CD14-positive monocyte (primary cell): Measurements from ENCODE around the gene TRAPPC12. TPM values are rescaled to one million over a fixed set of nuclear protein-coding genes. Genes with fewer than 3 reads are reported as not detected.
A peak's percentile ranks its signal among the peaks of the same experiment; 100 is the strongest.

Experiments used
- DNase-seq, 3 donors: peaks; one replicate each; pipeline ENCODE4 v3.0.0-alpha.2; 2011 to 2022
- H2AFZ ChIP-seq: 2 replicates; pipeline ENCODE4 v1.6.0; 2012; ENCODE audit warnings: mild to moderate bottlenecking, low read depth, low read length, inconsistent platforms; ENCODE audit not compliant: insufficient read depth, poor library complexity, severe bottlenecking
- H3K27ac ChIP-seq, 2 donors: 1 replicate in 1 of 2; 2 replicates in 1 of 2; pipeline ENCODE4 v1.5.1; 2012 to 2013; ENCODE audit warnings: low read length in 2 of 2, control low read depth in 1 of 2, inconsistent platforms in 1 of 2, low read depth in 1 of 2, mild to moderate bottlenecking in 1 of 2
- H3K27me3 ChIP-seq, 2 donors: one replicate each; pipeline versions ENCODE4 v1.6.0 to v1.6.1; 2011 to 2013; ENCODE audit warnings: low read length in 2 of 2; ENCODE audit not compliant: control insufficient read depth in 2 of 2, insufficient read depth in 2 of 2
- H3K36me3 ChIP-seq, 2 donors: replicated peaks in 1 of 2; 1 replicate in 1 of 2; 2 replicates in 1 of 2; pipeline versions ENCODE4 v1.5.1 to v1.6.1; 2012 to 2013; ENCODE audit warnings: low read length in 2 of 2, control low read depth in 1 of 2, inconsistent platforms in 1 of 2, mild to moderate bottlenecking in 1 of 2; ENCODE audit not compliant: insufficient read depth in 2 of 2, control insufficient read depth in 1 of 2
- H3K4me1 ChIP-seq, 2 donors: 1 replicate in 1 of 2; 2 replicates in 1 of 2; pipeline versions ENCODE4 v1.5.1 to v1.6.1; 2012 to 2013; ENCODE audit warnings: low read length in 2 of 2, control low read depth in 1 of 2, inconsistent platforms in 1 of 2, mild to moderate bottlenecking in 1 of 2, moderate library complexity in 1 of 2; ENCODE audit not compliant: insufficient read depth in 2 of 2, control insufficient read depth in 1 of 2
- H3K4me2 ChIP-seq: replicated peaks from 2 replicates; pipeline ENCODE3; 2012; ENCODE audit warnings: low read length, moderate library complexity, mild to moderate bottlenecking; ENCODE audit not compliant: poor library complexity, severe bottlenecking; ENCODE audit errors: extremely low read depth
- H3K4me3 ChIP-seq, 3 experiments: fragments of 200-600 bp in 1 of 3; sonication (generic) in 1 of 3; replicated peaks in 1 of 3; 1 replicate in 2 of 3; 2 replicates in 1 of 3; pipeline ENCODE4 v1.5.1; 2011 to 2013; ENCODE audit warnings: low read length in 3 of 3, mild to moderate bottlenecking in 3 of 3, control low read depth in 2 of 3, low read depth in 2 of 3, inconsistent platforms in 1 of 3, moderate library complexity in 1 of 3
- H3K79me2 ChIP-seq: 2 replicates; pipeline ENCODE4 v1.6.0; 2012; ENCODE audit warnings: mild to moderate bottlenecking, control low read depth, inconsistent platforms, low read length, moderate library complexity; ENCODE audit not compliant: insufficient read depth
- H3K9ac ChIP-seq: 2 replicates; pipeline ENCODE4 v1.6.0; 2017; ENCODE audit warnings: low read length, mild to moderate bottlenecking; ENCODE audit not compliant: insufficient read depth, poor library complexity, severe bottlenecking
- H3K9me3 ChIP-seq, 2 donors: replicated peaks in 1 of 2; 1 replicate in 1 of 2; 2 replicates in 1 of 2; pipeline versions ENCODE4 v1.5.1 to v1.6.1; 2012 to 2013; ENCODE audit warnings: low read length in 2 of 2, control low read depth in 1 of 2; ENCODE audit not compliant: control insufficient read depth in 1 of 2, insufficient read depth in 1 of 2
- H4K20me1 ChIP-seq: 2 replicates; pipeline ENCODE4 v1.6.0; 2012; ENCODE audit warnings: mild to moderate bottlenecking, low read length, control low read depth, moderate library complexity; ENCODE audit not compliant: insufficient read depth
- H3K27ac Mint-ChIP-seq, 7 donors: one replicate each; pipeline ENCODE4 v1.8.0; 2020; ENCODE audit warnings: mild to moderate bottlenecking in 7 of 7, mixed read lengths in 7 of 7, moderate library complexity in 6 of 7, inconsistent platforms in 2 of 7
- H3K27me3 Mint-ChIP-seq, 3 donors: one replicate each; pipeline ENCODE4 v1.8.0; 2021 to 2022; ENCODE audit warnings: low read depth in 3 of 3, mild to moderate bottlenecking in 3 of 3, mixed read lengths in 3 of 3, moderate library complexity in 3 of 3, inconsistent platforms in 1 of 3
- H3K36me3 Mint-ChIP-seq, 2 donors: one replicate each; pipeline ENCODE4 v1.8.0; 2020; ENCODE audit warnings: mixed read lengths in 2 of 2, inconsistent platforms in 1 of 2, mild to moderate bottlenecking in 1 of 2
- H3K4me1 Mint-ChIP-seq: one replicate; pipeline ENCODE4 v1.8.0; 2020; ENCODE audit warnings: mild to moderate bottlenecking, mixed read lengths
- H3K4me3 Mint-ChIP-seq, 2 donors: one replicate each; pipeline ENCODE4 v1.8.0; 2020; ENCODE audit warnings: mild to moderate bottlenecking in 2 of 2, mixed read lengths in 2 of 2, moderate library complexity in 1 of 2
- H3K9me3 Mint-ChIP-seq, 7 donors: one replicate each; pipeline ENCODE4 v1.8.0; 2020 to 2022; ENCODE audit warnings: mixed read lengths in 7 of 7, mild to moderate bottlenecking in 6 of 7, moderate library complexity in 6 of 7, inconsistent platforms in 2 of 7
- WGBS: methylation state at CpG from one replicate; pipeline ENCODE4 v1.1.5; 2013; ENCODE audit warnings: missing lambda C conversion rate; ENCODE audit not compliant: insufficient coverage; 5-methylcytosine and 5-hydroxymethylcytosine counted together
- intact Hi-C, 2 donors: fragments of 100-400 bp; cut with micrococcal nuclease; formaldehyde crosslinking; loops; one replicate each; pipeline versions ENCODE4 v1.15.0 to v1.15.1; 2023
- polyA plus RNA-seq, 3 donors: library from polyadenylated mRNA; depleted of rRNA in 1 of 3; unstranded in 2 of 3; stranded (reverse) in 1 of 3; fragments of 300-500 nt in 2 of 3; fragments of >200 nt in 1 of 3; fragmentation: Illumina TruSeq in 2 of 3; gene quantifications; 1 replicate in 2 of 3; 2 replicates in 1 of 3; pipeline ENCODE4 v1.2.3, GENCODE V29; 2012 to 2021
- TF ChIP-seq, protein P1 (sequence below): fragments of 200-600 bp; IDR thresholded peaks from one replicate; pipeline ENCODE4 v1.8.0; 2022; ENCODE audit warnings: antibody characterized with exemption, mild to moderate bottlenecking

The TRAPPC12 gene
- polyA plus RNA-seq, 3 donors = 26.6 to 72.1 (median 44.7) TPM

DNA sequence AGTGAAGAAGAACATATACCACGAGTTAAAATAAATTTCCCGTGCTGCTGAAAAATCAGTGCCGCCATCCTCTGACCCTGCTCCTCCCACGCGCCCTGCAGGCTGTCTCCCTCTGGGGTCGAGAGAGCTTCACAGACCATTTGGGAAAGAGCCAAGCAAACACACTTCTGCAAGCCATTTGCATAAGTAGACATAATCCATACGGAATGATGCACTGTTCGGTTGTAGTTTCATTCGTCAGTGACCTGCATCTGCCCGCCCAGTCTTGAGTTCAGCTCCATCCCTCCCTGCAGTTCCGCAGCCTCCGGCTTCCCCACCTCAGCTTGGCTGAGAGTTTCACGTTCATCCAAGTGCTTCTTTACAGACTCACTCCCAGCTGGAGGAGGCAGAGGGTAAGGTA, 69.6 kb downstream of the TRAPPC12 start:
- Histone ChIP-seq H4K20me1 (no peaks in the 10 kb centered on the region), H3K9ac (no peak overlapping the region), H3K27ac (no peak overlapping the region), H3K36me3 (peaks cover 73 to 100% of the 10 kb centered on the region in 2 donors), H3K4me1 (no peaks in the 10 kb centered on the region), H2AFZ (no peak overlapping the region), H3K4me3 (no peak overlapping the region), H3K9me3 (no peaks in the 10 kb centered on the region), H3K27me3 (no peaks in the 10 kb centered on the region), H3K79me2 (no peaks in the 10 kb centered on the region), H3K4me2 (no peak overlapping the region)
- Mint-ChIP-seq H3K4me1 (no peaks in the 10 kb centered on the region), H3K27me3 (no peaks in the 10 kb centered on the region), H3K4me3 (no peak overlapping the region), H3K27ac (peak overlapping the region in 2 of 7 donors; percentile 9 to 47), H3K36me3 (peaks cover 77 to 94% of the 10 kb centered on the region in 2 donors), H3K9me3 (peaks cover 0 to 3% (median 0%) of the 10 kb centered on the region in 7 donors)
- intact Hi-C loops = no loop called here
- DNase-seq = no peak
- 97% methylated on average over 9 of the region's 13 CpGs for WGBS
- TF ChIP-seq, protein P1, sequence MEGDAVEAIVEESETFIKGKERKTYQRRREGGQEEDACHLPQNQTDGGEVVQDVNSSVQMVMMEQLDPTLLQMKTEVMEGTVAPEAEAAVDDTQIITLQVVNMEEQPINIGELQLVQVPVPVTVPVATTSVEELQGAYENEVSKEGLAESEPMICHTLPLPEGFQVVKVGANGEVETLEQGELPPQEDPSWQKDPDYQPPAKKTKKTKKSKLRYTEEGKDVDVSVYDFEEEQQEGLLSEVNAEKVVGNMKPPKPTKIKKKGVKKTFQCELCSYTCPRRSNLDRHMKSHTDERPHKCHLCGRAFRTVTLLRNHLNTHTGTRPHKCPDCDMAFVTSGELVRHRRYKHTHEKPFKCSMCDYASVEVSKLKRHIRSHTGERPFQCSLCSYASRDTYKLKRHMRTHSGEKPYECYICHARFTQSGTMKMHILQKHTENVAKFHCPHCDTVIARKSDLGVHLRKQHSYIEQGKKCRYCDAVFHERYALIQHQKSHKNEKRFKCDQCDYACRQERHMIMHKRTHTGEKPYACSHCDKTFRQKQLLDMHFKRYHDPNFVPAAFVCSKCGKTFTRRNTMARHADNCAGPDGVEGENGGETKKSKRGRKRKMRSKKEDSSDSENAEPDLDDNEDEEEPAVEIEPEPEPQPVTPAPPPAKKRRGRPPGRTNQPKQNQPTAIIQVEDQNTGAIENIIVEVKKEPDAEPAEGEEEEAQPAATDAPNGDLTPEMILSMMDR = no peak

DNA sequence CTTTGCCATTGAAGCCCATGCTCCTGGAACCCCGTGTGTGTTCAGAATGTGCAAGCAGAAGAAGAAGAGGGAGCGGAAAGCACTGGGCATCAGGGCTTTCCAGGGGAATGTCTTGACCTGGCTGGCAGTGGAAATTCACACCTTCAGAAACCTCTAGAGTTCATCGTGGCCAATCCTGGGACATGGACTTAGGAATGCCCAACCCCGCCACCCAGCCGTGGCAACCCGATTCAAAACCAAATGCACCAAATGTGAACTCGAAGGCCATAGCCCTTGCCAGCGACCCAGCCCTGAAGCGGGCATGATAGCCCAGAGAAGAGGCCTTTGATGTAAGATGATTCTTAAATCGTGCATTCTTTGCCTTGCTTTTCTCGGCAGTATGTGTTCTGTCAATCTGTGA, 70.4 kb downstream of the TRAPPC12 start:
- TF ChIP-seq, protein P1 = no peak
- Histone ChIP-seq H3K79me2 (no peaks in the 10 kb centered on the region), H3K4me2 (no peak overlapping the region), H3K27me3 (no peaks in the 10 kb centered on the region), H3K9me3 (no peaks in the 10 kb centered on the region), H3K27ac (no peak overlapping the region), H4K20me1 (no peaks in the 10 kb centered on the region), H2AFZ (no peak overlapping the region), H3K4me3 (no peak overlapping the region), H3K36me3 (peaks cover 71 to 100% of the 10 kb centered on the region in 2 donors), H3K9ac (no peak overlapping the region), H3K4me1 (no peaks in the 10 kb centered on the region)
- over 99% methylated on average over 10 of the region's 11 CpGs for WGBS
- Mint-ChIP-seq H3K4me3 (no peak overlapping the region), H3K9me3 (peaks cover 0 to 3% (median 0%) of the 10 kb centered on the region in 7 donors), H3K4me1 (no peaks in the 10 kb centered on the region), H3K27ac (no peak overlapping the region), H3K27me3 (no peaks in the 10 kb centered on the region), H3K36me3 (peaks cover 72 to 92% of the 10 kb centered on the region in 2 donors)
- intact Hi-C loops = no loop called here
- no peak for DNase-seq
